ENCODE measurements around the gene NAA11. TPM values are rescaled to one million over a fixed set of nuclear protein-coding genes. Genes with fewer than 3 reads are reported as not detected.

Gene NAA11
- total and polyA plus RNA-seq, 11 donors, result not detected

DNA sequence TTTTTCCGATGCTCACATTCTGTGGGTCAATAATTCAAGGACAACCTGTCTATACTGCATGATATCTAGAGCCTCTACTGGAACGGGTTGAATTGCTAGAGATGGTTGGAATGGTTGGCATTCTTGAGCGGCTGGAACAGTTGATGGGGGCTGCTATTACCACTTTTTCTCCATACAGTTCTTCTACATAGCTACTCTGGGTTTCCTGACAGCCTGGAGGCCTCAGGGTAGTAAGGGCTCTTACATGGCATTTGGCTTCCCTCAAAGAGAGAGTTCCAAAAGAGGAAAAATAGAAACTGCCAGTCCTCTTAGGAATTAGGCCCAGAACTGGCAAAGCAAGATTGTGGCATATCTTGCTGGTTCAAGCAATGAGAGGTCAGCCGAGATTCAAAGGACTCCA, 53.1 kb downstream of the NAA11 start:
- Histone ChIP-seq H3K27me3 (no peaks in the 10 kb centered on the region), H3K4me3 (no peak overlapping the region), H3K27ac (no peak overlapping the region), H3K4me1 (peaks cover 0 to 5% (median 0%) of the 10 kb centered on the region in 12 donors), H3K9me3 (no peaks in the 10 kb centered on the region), H3K36me3 (no peaks in the 10 kb centered on the region)
- ATAC-seq (no peak), DNase-seq (no peak)
- intact Hi-C loops (cut with DNase I), result no loop called here
- 61 to 70% (median 65%) methylated on average over 4 of the region's 4 CpGs for WGBS, 4 donors
- TF ChIP-seq POLR2A (IDR thresholded peaks at IDR 0.05) (no peak), CTCF (IDR thresholded peaks at IDR 0.05) (no peak)

- peaks cover 0 to 5% (median 0%) of the 10 kb centered on the region in 12 donors for H3K4me1 ChIP-seq
- H3K27ac ChIP-seq, result no peak overlapping the region
- no peaks in the 10 kb centered on the region for H3K27me3 ChIP-seq
- H3K36me3 ChIP-seq, result no peaks in the 10 kb centered on the region
- TF ChIP-seq POLR2A (IDR thresholded peaks at IDR 0.05) (no peak), CTCF (IDR thresholded peaks at IDR 0.05) (no peak)
- H3K9me3 ChIP-seq, result no peaks in the 10 kb centered on the region
- DNase-seq (no peak), ATAC-seq (no peak)
- intact Hi-C loops (cut with DNase I), result no loop called here
- no peak overlapping the region for H3K4me3 ChIP-seq
These were observed 53.7 kb downstream of the NAA11 start for GRCh38 chr4:79272126-79272525.

- intact Hi-C loops (cut with DNase I), result no loop called here
- ATAC-seq (no peak), DNase-seq (no peak)
- WGBS, 4 donors, result 57 to 65% (median 58%) methylated on average over 1 of the region's 1 CpG
- Histone ChIP-seq H3K4me3 (no peak overlapping the region), H3K9me3 (no peaks in the 10 kb centered on the region), H3K27ac (no peak overlapping the region), H3K27me3 (no peaks in the 10 kb centered on the region), H3K36me3 (no peaks in the 10 kb centered on the region), H3K4me1 (peaks cover 0 to 3% (median 0%) of the 10 kb centered on the region in 12 donors)
- TF ChIP-seq POLR2A (IDR thresholded peaks at IDR 0.05) (no peak), CTCF (IDR thresholded peaks at IDR 0.05) (no peak)
These were observed 58.2 kb downstream of the NAA11 start for GRCh38 chr4:79267671-79268070.

Other genes with a start within 250 kb of the NAA11 start
- gene GK2, start 82.2 kb upstream of the NAA11 start, total RNA-seq, result not detected
- gene GK2, start 82.2 kb upstream of the NAA11 start, polyA plus RNA-seq, result not detected